Naive thymus-derived CD4-positive, alpha-beta T cell (primary cell): ENCODE measurements around the gene SOWAHB. TPM values are rescaled to one million over a fixed set of nuclear protein-coding genes. Genes with fewer than 3 reads are reported as not detected.

Experiments used
- ATAC-seq: fragments of 150-1000 bp; cut with Tn5 transposase; 2 replicates; pipeline ENCODE4 v1.10.0; 2021; ENCODE audit warnings: mild to moderate bottlenecking, moderate library complexity
- CTCF ChIA-PET: fragments of 350-600 bp; sonication (Branson Sonifier 250); formaldehyde crosslinking; loops from one replicate; lab custom pipeline; 2021; ENCODE audit warnings: antibody characterized with exemption; lab: Charles Lee
- POLR2A ChIA-PET: fragments of 350-600 bp; sonication (Branson Sonifier 250); formaldehyde crosslinking; loops from one replicate; lab custom pipeline; 2021; ENCODE audit warnings: antibody characterized with exemption, inconsistent platforms; lab: Charles Lee
- DNase-seq, 9 donors: peaks; one replicate each; pipeline versions ENCODE4 v3.0.0 to v3.0.0-alpha.2; 2020 to 2022; ENCODE audit warnings: mixed read lengths in 1 of 9
- H3K27ac ChIP-seq: one replicate; pipeline ENCODE4 v1.7.0; 2013; ENCODE audit warnings: mild to moderate bottlenecking, low read depth, low read length, moderate library complexity
- H3K27me3 ChIP-seq, 2 donors: one replicate each; pipeline ENCODE4 v1.7.0; 2013; ENCODE audit warnings: low read length in 2 of 2, mild to moderate bottlenecking in 2 of 2, moderate library complexity in 2 of 2; ENCODE audit not compliant: control insufficient read depth in 2 of 2, insufficient read depth in 2 of 2
- H3K36me3 ChIP-seq, 3 experiments: 1 replicate in 2 of 3; 2 replicates in 1 of 3; pipeline ENCODE4 v1.7.0; 2013; ENCODE audit warnings: low read length in 3 of 3, mild to moderate bottlenecking in 3 of 3, moderate library complexity in 1 of 3; ENCODE audit not compliant: insufficient read depth in 3 of 3, control insufficient read depth in 2 of 3
- H3K4me1 ChIP-seq, 2 donors: one replicate each; pipeline ENCODE4 v1.7.0; 2013; ENCODE audit warnings: low read length in 2 of 2, mild to moderate bottlenecking in 2 of 2, moderate library complexity in 1 of 2; ENCODE audit not compliant: control insufficient read depth in 2 of 2, insufficient read depth in 2 of 2
- H3K4me3 ChIP-seq: 2 replicates; pipeline ENCODE4 v1.7.0; 2013; ENCODE audit warnings: mild to moderate bottlenecking, low read length
- H3K9me3 ChIP-seq, 3 experiments: 1 replicate in 2 of 3; 2 replicates in 1 of 3; pipeline ENCODE4 v1.7.0; 2013; ENCODE audit warnings: low read length in 3 of 3; ENCODE audit not compliant: control insufficient read depth in 2 of 3
- H3K27ac Mint-ChIP-seq, 9 donors: one replicate each; pipeline ENCODE4 v1.8.0; 2020 to 2022; ENCODE audit warnings: mixed read lengths in 9 of 9, mild to moderate bottlenecking in 8 of 9, moderate library complexity in 5 of 9, inconsistent platforms in 2 of 9
- H3K27me3 Mint-ChIP-seq, 5 donors: one replicate each; pipeline ENCODE4 v1.8.0; 2021 to 2022; ENCODE audit warnings: mixed read lengths in 5 of 5, mild to moderate bottlenecking in 1 of 5
- H3K36me3 Mint-ChIP-seq, 5 donors: one replicate each; pipeline ENCODE4 v1.8.0; 2020 to 2022; ENCODE audit warnings: mixed read lengths in 5 of 5, mild to moderate bottlenecking in 3 of 5, inconsistent platforms in 1 of 5
- H3K4me1 Mint-ChIP-seq, 7 donors: one replicate each; pipeline ENCODE4 v1.8.0; 2020 to 2022; ENCODE audit warnings: mixed read lengths in 7 of 7, mild to moderate bottlenecking in 3 of 7, inconsistent platforms in 1 of 7
- H3K4me3 Mint-ChIP-seq, 10 donors: one replicate each; pipeline ENCODE4 v1.8.0; 2020 to 2022; ENCODE audit warnings: mild to moderate bottlenecking in 10 of 10, mixed read lengths in 10 of 10, moderate library complexity in 6 of 10, inconsistent platforms in 2 of 10
- H3K9me3 Mint-ChIP-seq, 11 donors: one replicate each; pipeline ENCODE4 v1.8.0; 2020 to 2022; ENCODE audit warnings: mixed read lengths in 11 of 11, mild to moderate bottlenecking in 4 of 11, inconsistent platforms in 1 of 11, moderate library complexity in 1 of 11
- intact Hi-C, 2 donors: fragments of 100-400 bp; cut with micrococcal nuclease; formaldehyde crosslinking; loops; one replicate each; pipeline ENCODE4 v1.15.1; 2023
- polyA plus RNA-seq, 2 donors: library from polyadenylated mRNA; unstranded; fragments of 300-500 nt; fragmentation: Illumina TruSeq; gene quantifications; one replicate each; pipeline ENCODE4 v1.2.3, GENCODE V29; 2021
- total RNA-seq, 6 experiments: library from RNA in 5 of 6; stranded (reverse) in 5 of 6; gene quantifications; 1 replicate in 5 of 6; 2 replicates in 1 of 6; pipeline ENCODE4 v1.2.3 and lab custom pipeline; 2021 to 2026

SOWAHB gene
- total and polyA plus RNA-seq, 7 experiments from 2014 or later: 0.05 TPM; not detected in 6

DNA sequence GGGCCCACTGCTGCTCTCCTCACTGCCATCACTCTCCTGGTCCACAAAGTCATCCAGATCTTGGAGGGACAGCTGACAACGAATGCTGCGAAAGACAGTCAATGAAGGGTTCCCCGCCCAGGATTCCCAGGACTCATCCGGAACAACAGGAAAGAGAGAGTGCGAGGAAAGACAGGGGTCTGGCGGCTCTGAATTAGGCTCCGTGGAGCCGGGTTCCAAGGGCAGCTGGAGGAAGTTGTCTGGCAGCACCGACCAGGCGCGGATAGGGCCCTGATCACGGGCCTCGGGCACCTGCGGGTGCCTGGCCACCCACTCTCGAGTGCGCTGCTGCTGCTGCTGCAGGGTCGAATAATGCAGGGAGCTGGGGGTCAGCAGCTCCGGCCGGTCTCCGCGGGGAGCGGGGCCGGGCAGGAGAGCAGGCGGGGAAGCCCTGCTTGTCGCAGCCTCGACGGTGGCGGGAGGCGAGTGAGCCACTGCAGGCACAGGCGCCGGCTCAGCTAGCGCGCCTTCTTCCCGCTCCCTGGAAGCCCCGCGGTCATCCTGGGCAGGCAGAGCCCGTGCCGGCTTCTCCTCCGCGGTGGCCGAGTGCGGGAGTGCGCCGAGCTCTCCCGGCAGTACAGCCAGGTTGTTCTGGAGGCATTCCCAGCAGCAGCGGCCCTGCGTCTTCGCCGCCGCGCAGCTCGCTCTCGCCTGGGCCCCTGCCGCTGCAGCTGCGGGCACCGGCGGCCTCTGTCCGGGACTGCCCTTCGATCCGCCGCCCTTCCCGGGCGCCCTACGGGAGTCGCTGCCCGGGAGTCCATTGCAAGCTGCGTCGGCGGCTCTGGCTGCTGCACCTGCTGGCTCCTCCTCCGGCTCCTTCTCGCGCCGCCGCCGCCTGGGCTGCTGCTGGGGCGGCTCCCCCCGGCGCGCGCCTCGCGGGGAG, 1.1 kb downstream of the SOWAHB start:
- peak overlapping the region; percentile 49 for H3K4me3 ChIP-seq
- CTCF ChIA-PET: no interaction called here
- POLR2A ChIA-PET: no interaction called here

GRCh38 chr4:76896048-76896447, 1.9 kb downstream of the SOWAHB start:
- H3K9me3 ChIP-seq: no peaks in the 10 kb centered on the region
- CTCF ChIA-PET: no interaction called here
- Mint-ChIP-seq H3K36me3 (no peaks in the 10 kb centered on the region), H3K9me3 (no peaks in the 10 kb centered on the region), H3K27ac (no peak overlapping the region), H3K27me3 (peaks cover 26 to 69% (median 34%) of the 10 kb centered on the region in 5 donors), H3K4me1 (peaks cover 5 to 13% (median 10%) of the 10 kb centered on the region in 7 donors), H3K4me3 (peak overlapping the region in 2 of 10 donors; percentile 13 to 68)
- H3K27ac ChIP-seq: no peak overlapping the region
- H3K36me3 ChIP-seq: no peaks in the 10 kb centered on the region
- intact Hi-C loops: loop anchor here in 1 of 2 donors (2.0 kb wide), 1 partner anchor 149 kb away; no protein-coding TSS in a partner anchor
- peaks cover 8 to 12% of the 10 kb centered on the region in 2 donors for H3K27me3 ChIP-seq
- POLR2A ChIA-PET: no interaction called here
- no peak for ATAC-seq
- no peak for DNase-seq
- peaks cover 0 to 4% of the 10 kb centered on the region in 2 donors for H3K4me1 ChIP-seq
- no peak overlapping the region for H3K4me3 ChIP-seq

More for the DNA sequence above, 1.1 kb downstream of the SOWAHB start:
- Mint-ChIP-seq H3K4me1 (peaks cover 5 to 13% (median 10%) of the 10 kb centered on the region in 7 donors), H3K36me3 (no peaks in the 10 kb centered on the region), H3K27ac (no peak overlapping the region), H3K27me3 (peaks cover 26 to 64% (median 34%) of the 10 kb centered on the region in 5 donors), H3K4me3 (peak overlapping the region in 9 of 10 donors; percentile 13 to 78 (median 64)), H3K9me3 (no peaks in the 10 kb centered on the region)
- H3K27ac ChIP-seq: no peak overlapping the region
- intact Hi-C loops: loop anchor here in 1 of 2 donors (2.0 kb wide), 1 partner anchor 148 kb away; no protein-coding TSS in a partner anchor
- peaks cover 8 to 12% of the 10 kb centered on the region in 2 donors for H3K27me3 ChIP-seq
- ATAC-seq: peak; percentile 64
- DNase-seq: peak; percentile 16 to 47 (median 29)
- peaks cover 0 to 4% of the 10 kb centered on the region in 2 donors for H3K4me1 ChIP-seq
- no peaks in the 10 kb centered on the region for H3K36me3 ChIP-seq
- H3K9me3 ChIP-seq: no peaks in the 10 kb centered on the region

DNA sequence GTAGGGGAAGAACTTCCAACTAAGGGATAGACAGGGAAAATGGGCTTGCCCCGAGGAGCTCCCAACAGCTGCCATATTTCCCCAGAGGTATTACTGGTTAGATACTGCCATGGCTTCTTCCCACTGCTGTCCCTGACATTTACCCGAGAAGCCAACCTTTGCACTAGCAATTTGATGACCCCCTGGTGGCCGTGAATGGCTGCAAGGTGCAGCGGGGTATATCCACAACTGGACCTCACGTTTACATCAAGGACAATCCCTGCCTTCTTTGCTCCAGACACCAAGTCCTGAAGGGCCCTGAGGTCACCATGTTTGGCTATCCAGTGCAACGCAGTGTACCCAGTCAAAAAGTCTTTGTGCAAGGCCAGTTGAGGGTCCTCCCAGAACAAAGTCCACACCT, 2.3 kb downstream of the SOWAHB start:
- Histone ChIP-seq H3K36me3 (no peaks in the 10 kb centered on the region), H3K27me3 (peaks cover 8 to 12% of the 10 kb centered on the region in 2 donors), H3K4me1 (peaks cover 0 to 4% of the 10 kb centered on the region in 2 donors), H3K9me3 (no peaks in the 10 kb centered on the region), H3K27ac (no peak overlapping the region), H3K4me3 (no peak overlapping the region)
- intact Hi-C loops: loop anchor here in 1 of 2 donors (2.0 kb wide), 1 partner anchor 149 kb away; no protein-coding TSS in a partner anchor
- POLR2A ChIA-PET: no interaction called here
- Mint-ChIP-seq H3K36me3 (no peaks in the 10 kb centered on the region), H3K4me3 (peak overlapping the region in 2 of 10 donors; percentile 24 to 38), H3K27me3 (peaks cover 26 to 74% (median 34%) of the 10 kb centered on the region in 5 donors), H3K4me1 (peaks cover 5 to 13% (median 10%) of the 10 kb centered on the region in 7 donors), H3K9me3 (no peaks in the 10 kb centered on the region), H3K27ac (no peak overlapping the region)
- CTCF ChIA-PET: interaction anchor here (0.6 kb wide), 1 partner anchor 192 kb away, joined by 3 read pairs; no protein-coding TSS in a partner anchor
- ATAC-seq (no peak), DNase-seq (no peak)

- Mint-ChIP-seq H3K27ac (no peak overlapping the region), H3K27me3 (peaks cover 17 to 66% (median 27%) of the 10 kb centered on the region in 5 donors), H3K4me1 (peaks cover 5 to 13% (median 10%) of the 10 kb centered on the region in 7 donors), H3K4me3 (no peak overlapping the region), H3K36me3 (no peaks in the 10 kb centered on the region), H3K9me3 (no peaks in the 10 kb centered on the region)
- ChIA-PET CTCF (interaction anchor here (0.6 kb wide), 1 partner anchor 193 kb away, joined by 3 read pairs; no protein-coding TSS in a partner anchor), POLR2A (no interaction called here)
- H3K4me3 ChIP-seq: no peak overlapping the region
- H3K36me3 ChIP-seq: no peaks in the 10 kb centered on the region
- H3K27me3 ChIP-seq: peaks cover 6 to 7% of the 10 kb centered on the region in 2 donors
- intact Hi-C loops: no loop called here
- DNase-seq: no peak
- no peaks in the 10 kb centered on the region for H3K9me3 ChIP-seq
- no peak overlapping the region for H3K27ac ChIP-seq
- ATAC-seq: no peak
- peaks cover 0 to 4% of the 10 kb centered on the region in 2 donors for H3K4me1 ChIP-seq
Observed at GRCh38 chr4:76894537-76895255, 3.2 kb downstream of the SOWAHB start.

DNA sequence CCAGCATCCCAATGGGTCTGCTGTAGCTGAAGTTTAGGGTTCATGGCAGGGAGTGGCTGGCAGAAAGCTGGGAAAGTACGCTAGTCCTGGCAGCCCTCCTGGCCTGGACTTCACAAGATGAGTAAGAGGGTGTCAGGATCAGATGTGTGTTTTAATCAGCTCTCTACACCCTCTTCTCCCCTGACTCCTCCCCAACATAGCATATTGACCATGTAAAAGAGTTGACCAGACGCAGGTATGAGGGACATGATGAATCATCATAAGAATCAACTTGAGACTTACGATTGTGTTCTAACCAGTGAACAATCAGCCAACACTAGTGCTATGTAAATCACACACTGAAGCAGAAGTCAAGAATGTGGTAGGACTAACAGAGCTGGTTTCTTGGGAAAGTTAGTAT, 5.3 kb downstream of the SOWAHB start:
- no peak overlapping the region for H3K27ac ChIP-seq
- H3K9me3 Mint-ChIP-seq: no peaks in the 10 kb centered on the region
- no peak overlapping the region for H3K4me3 Mint-ChIP-seq
- no peak for ATAC-seq
- H3K4me1 ChIP-seq: no peaks in the 10 kb centered on the region
- no peaks in the 10 kb centered on the region for H3K9me3 ChIP-seq
- ChIA-PET CTCF (interaction anchor here (1.2 kb wide), 1 partner anchor 36 kb away, joined by 3 read pairs; no protein-coding TSS in a partner anchor), POLR2A (no interaction called here)
- H3K36me3 ChIP-seq: no peaks in the 10 kb centered on the region
- H3K4me3 ChIP-seq: no peak overlapping the region
- intact Hi-C loops: no loop called here
- no peaks in the 10 kb centered on the region for H3K36me3 Mint-ChIP-seq
- H3K27ac Mint-ChIP-seq: no peak overlapping the region
- DNase-seq: no peak
- H3K4me1 Mint-ChIP-seq: no peaks in the 10 kb centered on the region
- H3K27me3 Mint-ChIP-seq: peaks cover 7 to 50% (median 12%) of the 10 kb centered on the region in 5 donors
- H3K27me3 ChIP-seq: no peaks in the 10 kb centered on the region

- intact Hi-C loops: no loop called here
- H3K36me3 ChIP-seq: no peaks in the 10 kb centered on the region
- no peaks in the 10 kb centered on the region for H3K27me3 ChIP-seq
- DNase-seq (no peak), ATAC-seq (no peak)
- H3K4me1 ChIP-seq: no peaks in the 10 kb centered on the region
- H3K4me3 ChIP-seq: no peak overlapping the region
- POLR2A ChIA-PET: no interaction called here
- H3K27ac Mint-ChIP-seq: no peak overlapping the region
- no peak overlapping the region for H3K4me3 Mint-ChIP-seq
- H3K36me3 Mint-ChIP-seq: no peaks in the 10 kb centered on the region
- no peaks in the 10 kb centered on the region for H3K9me3 ChIP-seq
- peaks cover 0 to 4% (median 0%) of the 10 kb centered on the region in 7 donors for H3K4me1 Mint-ChIP-seq
- peaks cover 7 to 48% (median 12%) of the 10 kb centered on the region in 5 donors for H3K27me3 Mint-ChIP-seq
- H3K9me3 Mint-ChIP-seq: no peaks in the 10 kb centered on the region
- no peak overlapping the region for H3K27ac ChIP-seq
- CTCF ChIA-PET: interaction anchor here (0.7 to 1.2 kb wide), 2 partner anchors 36 to 1978 kb away, joined by 3 to 4 read pairs; no protein-coding TSS in a partner anchor
Observed at GRCh38 chr4:76892001-76892400, 5.9 kb downstream of the SOWAHB start.
